HG02623 (cell line): ENCODE results near the gene SDR9C7.
"Not testable (repeated sequence)": the region's sequence is repeated elsewhere in the genome, so short reads cannot be mapped to it uniquely, and the experiment has no call there.

Source experiments
- ATAC-seq: cut with Tn5 transposase; IDR thresholded peaks from one replicate; pipeline ENCODE4 v1.9.1; 2021; ENCODE audit warnings: moderate library complexity; ENCODE audit not compliant: unreplicated experiment

The SDR9C7 gene

DNA sequence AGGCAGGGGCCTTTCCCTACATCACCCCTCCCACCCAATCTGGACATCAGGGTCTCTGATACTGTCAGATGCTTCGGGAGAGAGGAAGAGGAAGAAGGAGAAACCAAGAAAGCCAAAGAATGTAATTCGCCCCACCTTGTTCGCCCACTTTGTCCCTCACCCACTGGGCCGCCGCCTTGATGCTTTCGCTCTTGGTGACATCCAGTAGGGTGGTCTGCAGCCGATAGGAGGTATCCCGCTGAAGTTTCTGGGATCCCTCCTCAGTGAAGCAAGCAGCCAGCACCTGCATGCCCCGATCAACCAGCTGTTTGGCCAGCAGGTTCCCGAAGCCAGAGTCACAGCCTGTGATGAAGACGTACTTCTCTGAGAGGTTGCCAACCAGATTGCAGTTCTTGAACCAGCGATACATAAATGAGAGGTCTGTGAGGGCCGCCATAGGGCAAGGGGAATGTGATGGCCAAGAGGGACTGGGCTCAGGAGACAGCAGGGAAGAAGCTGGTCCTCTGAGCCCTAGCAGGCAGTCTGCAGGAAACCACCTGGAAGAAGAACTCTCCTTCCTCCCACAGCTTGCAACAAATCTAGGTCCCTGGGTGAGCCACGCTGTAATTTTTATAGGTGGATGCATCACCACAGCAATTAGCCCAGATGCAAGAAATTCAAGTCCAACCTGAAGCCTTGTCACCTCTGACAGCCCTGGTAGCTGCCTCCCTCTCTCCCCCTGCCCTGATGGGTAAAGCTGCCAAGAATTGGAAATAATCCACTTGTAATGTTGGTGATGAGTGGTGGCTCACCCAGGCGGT, at the start of gene SDR9C7:
TSS of gene SDR9C7 (minus strand) at position 583 of the 800 bp plus-strand sequence. CDS start at position 436, 147 bp downstream.
- ATAC-seq, result no peak

- no peak for ATAC-seq
Observed at GRCh38 chr12:56983386-56983785, 49.2 kb upstream of the SDR9C7 start.

- ATAC-seq, result not testable (repeated sequence)
Observed at GRCh38 chr12:56982578-56983236, 48.5 kb upstream of the SDR9C7 start.

DNA sequence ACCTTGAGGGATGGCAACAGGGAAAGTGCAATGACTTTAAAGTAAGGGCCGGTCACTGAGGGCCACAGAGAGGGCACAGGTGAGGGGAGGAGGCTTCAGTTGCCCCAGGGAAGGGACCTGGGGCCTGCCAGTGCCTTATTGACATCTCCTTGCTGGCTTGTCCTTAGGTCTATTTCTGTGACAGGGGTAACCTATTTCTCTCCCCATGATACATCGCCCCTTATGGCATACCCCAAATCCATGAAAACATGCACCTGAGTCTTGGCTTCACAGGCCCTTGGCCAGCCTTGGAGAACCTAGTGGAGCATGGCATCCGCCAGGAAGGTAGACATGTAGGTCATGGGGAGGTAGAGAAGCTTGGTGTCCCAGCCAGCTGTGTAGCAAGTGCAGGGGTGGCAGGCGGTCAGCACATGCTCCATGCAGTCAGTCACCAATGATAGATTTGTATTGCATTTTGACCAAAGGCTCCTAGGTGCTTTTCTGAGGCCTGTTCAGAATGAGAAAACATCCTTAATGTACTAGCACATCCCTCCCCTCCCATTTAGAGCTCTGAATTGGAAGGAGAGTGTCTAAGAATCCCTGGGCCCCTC, 46.8 kb upstream of the SDR9C7 start:
- ATAC-seq, result no peak

GRCh38 chr12:56980268-56980667, 46.1 kb upstream of the SDR9C7 start:
- ATAC-seq, result no peak

DNA sequence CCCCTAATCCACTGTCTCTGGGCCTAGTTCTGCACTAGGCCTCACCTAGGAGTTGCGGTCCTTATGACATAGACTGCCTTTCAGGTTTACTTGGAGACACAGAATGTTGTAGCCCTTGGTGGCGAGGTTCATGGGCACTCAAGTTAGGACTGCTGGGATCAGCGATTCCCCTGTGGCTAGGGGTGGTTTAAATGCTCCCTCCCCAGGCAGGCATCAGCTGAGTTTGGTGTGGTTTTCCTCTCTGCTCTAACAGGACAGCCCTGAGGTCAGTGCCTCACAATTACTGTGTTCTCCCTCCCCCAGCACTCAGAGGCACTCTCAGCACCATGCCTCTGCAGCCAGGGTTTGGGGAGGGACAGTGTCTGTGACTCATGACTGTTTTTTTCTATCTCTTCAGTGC, 45.4 kb upstream of the SDR9C7 start:
- no peak for ATAC-seq

DNA sequence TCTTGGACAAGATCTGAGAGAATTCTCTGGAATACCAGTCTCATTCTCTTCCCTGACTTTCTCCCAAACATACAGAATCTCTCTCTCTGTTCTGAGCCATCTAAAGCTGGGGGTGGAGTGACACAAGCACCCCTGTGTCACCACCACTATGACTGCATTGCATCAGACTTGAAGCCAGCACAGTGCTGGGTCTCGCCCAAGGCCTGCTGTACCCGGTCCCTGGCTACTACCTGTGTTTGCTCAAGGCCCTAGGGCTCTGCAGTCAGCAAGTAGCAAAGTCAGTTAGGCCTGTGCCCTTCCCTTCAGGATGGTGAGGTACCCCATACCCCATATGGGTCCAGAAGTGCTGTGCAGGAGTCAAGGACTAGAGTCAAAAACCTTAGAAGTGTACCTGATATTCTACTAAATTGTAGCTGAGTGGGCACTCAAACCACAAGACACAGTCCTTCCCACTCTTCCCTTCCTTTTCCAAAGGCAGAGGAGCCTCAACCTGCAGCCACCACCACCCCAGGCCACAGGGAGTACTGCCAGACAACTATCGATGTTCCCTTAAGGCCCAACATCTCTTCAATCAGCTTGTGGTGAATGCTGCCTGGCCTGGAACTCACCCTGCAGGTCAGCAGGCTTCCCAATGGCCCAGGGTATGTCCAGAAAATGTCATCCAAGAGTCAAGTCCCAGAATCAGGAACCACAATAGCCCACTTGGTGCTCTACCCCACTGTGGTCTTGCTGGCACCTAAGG, 44.4 kb upstream of the SDR9C7 start:
- no peak for ATAC-seq

DNA sequence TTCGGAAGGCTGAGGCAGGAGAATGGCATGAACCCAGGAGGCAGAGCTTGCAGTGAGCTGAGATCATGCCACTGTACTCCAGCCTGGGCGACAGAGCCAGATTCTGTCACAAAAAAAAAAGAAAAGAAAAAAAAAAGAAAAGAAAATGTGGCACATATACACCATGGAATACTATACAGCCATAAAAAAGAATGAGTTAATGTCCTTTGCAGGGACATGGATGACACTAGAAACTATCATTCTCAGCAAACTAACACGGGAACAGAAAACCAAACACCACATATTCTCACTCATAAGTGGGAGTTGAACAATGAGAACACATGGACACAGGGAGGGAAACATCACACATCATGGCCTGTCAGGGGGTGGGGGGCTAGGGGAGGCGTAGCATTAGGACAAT, 43.2 kb upstream of the SDR9C7 start:
- ATAC-seq, result not testable (repeated sequence)

DNA sequence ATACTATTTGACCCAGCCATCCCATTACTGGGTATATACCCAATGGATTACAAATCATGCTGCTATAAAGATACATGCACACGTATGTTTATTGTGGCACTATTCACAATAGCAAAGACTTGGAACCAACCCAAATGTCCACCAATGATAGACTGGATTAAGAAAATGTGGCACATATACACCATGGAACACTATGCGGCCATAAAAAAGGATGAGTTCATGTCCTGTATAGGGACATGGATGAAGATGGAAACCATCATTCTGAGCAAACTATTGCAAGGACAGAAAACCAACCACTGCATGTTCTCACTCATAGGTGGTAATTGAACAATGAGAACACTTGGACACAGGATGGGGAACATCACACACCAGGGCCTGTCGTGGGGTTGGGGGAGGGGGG, 40.0 kb upstream of the SDR9C7 start:
- not testable (repeated sequence) for ATAC-seq

GRCh38 chr12:56968910-56969309, 34.7 kb upstream of the SDR9C7 start:
- not testable (repeated sequence) for ATAC-seq

GRCh38 chr12:56965997-56966642, 31.9 kb upstream of the SDR9C7 start:
- not testable (repeated sequence) for ATAC-seq

DNA sequence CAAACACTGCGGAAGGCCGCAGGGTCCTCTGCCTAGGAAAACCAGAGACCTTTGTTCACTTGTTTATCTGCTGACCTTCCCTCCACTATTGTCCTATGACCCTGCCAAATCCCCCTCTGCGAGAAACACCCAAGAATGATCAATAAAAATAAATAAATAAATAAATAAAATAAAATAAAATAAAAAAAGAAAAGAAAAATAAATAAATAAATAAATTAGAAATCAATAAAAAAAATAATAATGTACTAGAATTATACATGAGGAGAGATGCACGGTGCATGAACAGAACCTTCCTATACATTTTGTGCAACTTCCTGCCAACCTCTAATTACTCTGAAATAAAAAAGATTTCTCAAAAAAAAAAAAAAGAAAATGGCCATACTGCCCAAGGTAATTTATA, 30.9 kb upstream of the SDR9C7 start:
- not testable (repeated sequence) for ATAC-seq

- not testable (repeated sequence) for ATAC-seq
Observed at GRCh38 chr12:56963557-56963956, 29.3 kb upstream of the SDR9C7 start.

- not testable (repeated sequence) for ATAC-seq
Observed at GRCh38 chr12:56962247-56962646, 28.0 kb upstream of the SDR9C7 start.

- no peak for ATAC-seq
Observed at GRCh38 chr12:56958422-56958821, 24.2 kb upstream of the SDR9C7 start.

- no peak for ATAC-seq
Observed at GRCh38 chr12:56957229-56958052, 23.2 kb upstream of the SDR9C7 start, which contains the start of gene RDH16. Gene RDH16 (minus strand): TSS chr12:56957608. CDS start chr12:56957462, 146 bp downstream.

- ATAC-seq, result no peak
Observed at GRCh38 chr12:56955631-56956256, 21.5 kb upstream of the SDR9C7 start.

- ATAC-seq, result no peak
Observed at GRCh38 chr12:56954958-56955355, 20.7 kb upstream of the SDR9C7 start.
